ENCODE results near the gene APMAP.

- no peak for TF ChIP-seq AKAP8 (CRISPR knock-in tag; IDR thresholded peaks at IDR 0.05)
- TF ChIP-seq CTCF (CRISPR knock-in tag; IDR thresholded peaks at IDR 0.05) = no peak
- no peak for TF ChIP-seq ZNF232 (CRISPR knock-in tag; IDR thresholded peaks at IDR 0.05; ENCODE audit: borderline replicate concordance)
- no peak for TF ChIP-seq ZNF639 (CRISPR knock-in tag; conservative IDR thresholded peaks at IDR 0.05)
- TF ChIP-seq POLR2A (IDR thresholded peaks at IDR 0.05; ENCODE audit: insufficient read depth in 1 of 2, low read depth in 2 of 2, low read length in 2 of 2) = no peak
- TF ChIP-seq FOXA1 (IDR thresholded peaks at IDR 0.05) = no peak
- no peak for TF ChIP-seq FOXA1 (CRISPR knock-in tag; IDR thresholded peaks at IDR 0.05)
- TF ChIP-seq ZNF383 (CRISPR knock-in tag; IDR thresholded peaks at IDR 0.05; ENCODE audit: borderline replicate concordance) = no peak
- no peak for TF ChIP-seq GFI1 (CRISPR knock-in tag; IDR thresholded peaks at IDR 0.05; ENCODE audit: borderline replicate concordance)
- TF ChIP-seq EZH2 (conservative IDR thresholded peaks at IDR 0.05; ENCODE audit: low read depth, low read length) = no peak
These were observed 30.1 kb upstream of the APMAP start for GRCh38 chr20:25022680-25023079.

Data from HepG2 (cell line).